GM18519 (cell line): ENCODE data around the gene ADGRE2.
A peak's percentile ranks its signal among the peaks of the same experiment; 100 is the strongest.

Experiments used
- ATAC-seq: cut with Tn5 transposase; IDR thresholded peaks from one replicate; pipeline ENCODE4 v1.9.1; 2021; ENCODE audit warnings: mild to moderate bottlenecking, moderate library complexity; ENCODE audit not compliant: unreplicated experiment, low FRiP score

ADGRE2 gene

GRCh38 chr19:14748601-14749000 lies 29.8 kb downstream of the ADGRE2 start:
- ATAC-seq, result no peak

DNA sequence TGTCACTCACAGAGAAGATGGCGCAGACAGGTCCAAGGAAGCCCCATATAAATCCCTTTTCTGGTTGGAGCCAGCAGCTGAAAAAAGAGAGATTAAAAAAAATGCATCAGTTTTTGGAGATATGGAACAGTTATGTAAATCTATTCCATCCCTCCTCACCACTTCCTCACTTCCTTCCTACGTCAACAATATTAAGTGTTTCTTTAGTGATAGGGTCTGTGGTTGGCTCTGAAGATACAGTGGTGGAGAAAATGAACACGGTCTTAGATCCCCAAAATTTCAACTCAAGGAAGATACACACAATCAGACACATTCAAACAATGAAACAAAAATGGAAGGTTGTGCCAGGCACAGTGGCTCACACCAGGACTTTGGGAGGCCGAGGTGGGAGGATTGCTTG lies 31.5 kb downstream of the ADGRE2 start:
- no peak for ATAC-seq

DNA sequence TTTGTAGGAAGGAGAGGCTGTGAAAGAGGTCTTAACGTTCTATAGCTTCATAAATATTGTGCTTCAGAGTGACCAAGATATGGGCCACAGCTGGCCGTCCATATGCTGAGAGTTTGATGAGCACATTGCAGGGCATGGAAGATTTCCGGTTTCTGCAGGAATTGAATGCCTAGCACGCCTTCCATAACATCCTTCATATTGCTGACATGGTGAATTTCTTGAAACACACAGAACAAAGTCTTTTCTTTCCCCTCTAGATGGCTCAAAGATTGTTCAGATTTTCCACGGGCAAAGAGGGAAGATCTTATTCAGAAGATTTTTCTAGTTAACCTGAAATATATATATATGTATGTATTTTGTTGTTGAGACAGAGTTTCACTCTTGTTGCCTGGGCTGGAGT lies 42.4 kb downstream of the ADGRE2 start:
- no peak for ATAC-seq

GRCh38 chr19:14733574-14733973 lies 44.8 kb downstream of the ADGRE2 start:
- no peak for ATAC-seq

DNA sequence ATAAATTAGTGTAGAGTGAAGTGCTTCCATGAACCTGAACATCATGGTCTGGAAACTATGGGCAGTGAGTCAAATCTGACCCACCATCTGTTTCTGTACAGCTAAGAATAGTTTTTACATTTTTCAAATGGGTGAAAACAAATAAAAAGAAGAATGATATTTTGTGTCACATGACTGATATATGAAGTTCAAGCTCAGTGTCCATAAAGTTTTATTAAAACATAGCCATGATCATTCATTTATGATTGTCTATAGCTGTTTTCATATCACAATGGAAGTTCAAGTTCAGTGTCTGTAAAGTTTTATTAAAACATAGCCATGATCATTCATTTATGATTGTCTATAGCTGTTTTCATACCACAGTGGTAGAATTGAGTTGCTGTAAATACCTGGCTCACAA lies 45.9 kb downstream of the ADGRE2 start:
- no peak for ATAC-seq

GRCh38 chr19:14731200-14731599 lies 47.2 kb downstream of the ADGRE2 start:
- ATAC-seq, result no peak

DNA sequence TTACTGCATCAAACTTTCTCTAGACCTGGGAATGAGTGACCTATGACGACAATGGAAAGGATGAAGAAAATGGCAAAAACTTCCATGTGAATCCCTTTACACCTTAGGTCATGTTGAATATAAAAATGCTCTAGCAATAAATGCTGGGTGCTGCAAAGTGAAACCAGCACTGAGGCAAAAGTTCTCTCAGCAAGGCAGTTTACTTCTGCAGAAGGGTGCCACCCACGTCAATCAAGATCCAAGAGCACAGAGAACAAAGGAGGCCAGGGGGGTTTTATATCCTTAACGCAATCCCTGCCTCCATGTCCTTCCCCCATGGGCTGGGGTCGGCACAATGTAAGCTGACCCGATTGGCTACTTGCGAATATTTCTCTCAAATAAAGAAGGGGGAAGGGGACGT lies 49.8 kb downstream of the ADGRE2 start:
- ATAC-seq, result no peak

GRCh38 chr19:14722127-14722526 lies 56.2 kb downstream of the ADGRE2 start:
- ATAC-seq, result no peak

DNA sequence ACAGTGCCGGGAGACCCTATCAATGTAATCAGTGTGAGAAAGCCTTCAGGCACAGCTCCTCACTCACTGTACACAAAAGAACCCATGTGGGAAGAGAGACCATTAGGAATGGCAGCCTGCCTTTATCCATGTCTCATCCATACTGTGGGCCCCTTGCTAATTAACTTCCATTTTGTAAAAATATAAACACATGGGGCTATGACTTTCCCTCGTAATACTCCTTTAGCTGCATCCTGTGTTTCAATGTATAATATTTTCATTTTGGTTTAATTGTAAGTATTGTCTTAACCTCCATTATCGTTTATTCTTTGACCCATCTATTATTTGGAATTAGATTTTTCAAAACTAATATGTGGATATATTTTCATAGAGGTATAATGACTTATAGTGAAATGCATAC lies 59.2 kb downstream of the ADGRE2 start:
- no peak for ATAC-seq

GRCh38 chr19:14718522-14719116 lies 59.7 kb downstream of the ADGRE2 start:
- no peak for ATAC-seq

- ATAC-seq, result no peak
Observed at GRCh38 chr19:14715841-14716240, 62.5 kb downstream of the ADGRE2 start.

DNA sequence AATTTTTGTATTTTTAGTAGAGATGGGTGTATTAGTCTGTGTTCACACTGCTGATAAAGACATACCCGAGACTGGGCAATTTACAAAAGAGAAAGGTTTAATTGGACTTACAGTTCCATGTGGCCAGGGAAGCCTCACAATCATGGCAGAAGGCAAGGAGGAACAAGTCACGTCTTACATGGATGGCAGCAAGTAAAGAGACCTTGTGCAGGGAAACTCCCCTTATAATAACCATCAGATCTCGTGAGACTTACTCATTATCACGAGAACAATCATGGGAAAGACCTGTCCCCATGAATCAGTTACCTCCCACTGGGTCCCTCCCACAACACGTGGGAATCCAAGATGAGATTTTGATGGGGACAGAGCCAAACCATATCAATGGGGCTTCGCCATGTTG lies 73.9 kb downstream of the ADGRE2 start:
- ATAC-seq, result no peak

DNA sequence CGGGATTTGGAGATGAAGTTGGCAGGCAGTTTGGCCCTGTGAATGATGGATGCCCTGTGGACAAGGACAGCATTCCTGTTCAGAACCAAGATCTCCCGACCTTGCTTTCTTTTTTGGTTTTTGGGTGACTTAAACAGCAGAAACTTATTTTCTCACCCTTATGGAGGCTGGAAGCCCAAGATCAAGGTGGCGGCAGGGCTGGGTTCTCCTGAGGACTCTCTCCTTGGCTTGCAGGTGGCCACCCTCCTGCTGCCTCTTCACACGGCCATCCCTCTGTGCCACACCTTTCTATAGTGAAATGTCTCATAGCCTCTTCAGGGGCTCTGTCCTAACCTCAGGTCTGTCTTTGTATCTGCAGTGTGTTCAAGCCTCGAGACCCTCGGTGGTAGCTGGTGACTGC lies 74.5 kb downstream of the ADGRE2 start:
- no peak for ATAC-seq

- no peak for ATAC-seq
Observed at GRCh38 chr19:14700711-14701375, 77.5 kb downstream of the ADGRE2 start.

DNA sequence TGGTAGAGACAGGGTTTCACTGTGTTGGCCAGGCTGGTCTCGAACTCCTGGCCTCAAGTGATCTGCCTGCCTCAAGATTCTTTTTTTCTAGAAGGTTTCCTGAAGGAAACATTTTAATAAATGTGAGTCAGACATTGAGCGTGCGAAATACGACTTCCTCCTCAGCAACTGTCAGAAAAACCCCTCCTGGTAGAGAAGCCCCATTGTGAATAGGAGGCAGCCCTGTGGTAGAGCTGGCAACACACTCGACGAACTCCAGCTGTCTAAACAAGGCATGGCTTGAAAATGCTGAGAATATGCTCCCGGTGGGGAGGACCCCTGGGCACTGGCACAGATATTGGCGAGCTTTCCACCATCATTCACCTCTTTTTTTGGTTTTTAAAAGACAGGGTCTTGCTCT lies 78.7 kb downstream of the ADGRE2 start:
- no peak for ATAC-seq

GRCh38 chr19:14695471-14695870 lies 82.9 kb downstream of the ADGRE2 start:
- no peak for ATAC-seq

DNA sequence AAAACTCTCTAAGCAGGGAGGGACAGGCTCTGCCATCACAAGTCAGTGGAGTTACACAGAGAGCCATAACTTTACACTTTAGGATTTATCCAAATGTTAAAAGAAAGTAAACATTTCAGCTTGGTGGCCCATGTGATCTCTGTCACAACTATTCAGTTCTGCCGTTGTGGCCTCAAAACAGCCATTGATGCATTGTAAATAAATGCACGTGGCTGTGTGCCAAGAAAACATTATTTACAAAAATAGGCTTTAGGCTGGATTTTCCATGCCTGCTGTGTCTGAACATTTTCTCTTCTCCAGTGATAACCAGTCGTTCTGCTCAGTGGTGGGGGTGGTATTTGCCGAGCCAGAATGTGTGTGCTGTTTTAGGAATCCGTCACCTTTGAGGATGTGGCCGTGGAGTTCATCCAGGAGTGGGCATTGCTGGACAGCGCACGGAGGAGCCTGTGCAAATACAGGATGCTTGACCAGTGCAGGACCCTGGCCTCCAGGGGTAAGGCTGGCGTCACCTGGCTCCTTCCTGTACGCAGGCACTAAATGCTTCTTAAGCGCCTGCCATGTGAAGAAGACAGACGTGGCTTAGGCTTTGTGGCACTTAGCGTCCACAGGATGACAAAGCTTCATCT lies 83.6 kb downstream of the ADGRE2 start:
- ATAC-seq, result no peak

GRCh38 chr19:14689598-14690503 lies 88.5 kb downstream of the ADGRE2 start, which contains the start of gene ZNF333:
Gene ZNF333 (plus strand): TSS chr19:14690048. CDS start chr19:14693492, 3,444 bp downstream.
- ATAC-seq, result peak; percentile 58

DNA sequence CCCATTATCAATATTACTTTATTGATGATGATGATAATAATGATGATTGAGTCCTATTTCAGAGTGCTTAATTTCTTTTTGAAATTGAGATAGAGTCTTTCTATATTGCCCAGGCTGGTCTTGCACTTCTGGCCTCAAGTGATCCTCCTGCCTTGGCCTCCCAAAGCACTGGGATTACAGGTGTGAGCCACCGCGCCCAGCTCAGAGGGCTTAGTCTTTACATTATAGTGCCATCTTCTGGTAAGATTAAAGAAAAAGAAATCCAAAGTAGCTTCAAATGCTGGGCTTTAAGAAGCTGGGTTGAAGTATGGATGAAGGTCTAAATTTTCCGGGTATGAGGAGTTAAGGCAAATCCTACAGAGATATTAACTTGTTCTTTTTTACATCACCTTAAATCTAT lies 91.9 kb downstream of the ADGRE2 start:
- ATAC-seq, result no peak

DNA sequence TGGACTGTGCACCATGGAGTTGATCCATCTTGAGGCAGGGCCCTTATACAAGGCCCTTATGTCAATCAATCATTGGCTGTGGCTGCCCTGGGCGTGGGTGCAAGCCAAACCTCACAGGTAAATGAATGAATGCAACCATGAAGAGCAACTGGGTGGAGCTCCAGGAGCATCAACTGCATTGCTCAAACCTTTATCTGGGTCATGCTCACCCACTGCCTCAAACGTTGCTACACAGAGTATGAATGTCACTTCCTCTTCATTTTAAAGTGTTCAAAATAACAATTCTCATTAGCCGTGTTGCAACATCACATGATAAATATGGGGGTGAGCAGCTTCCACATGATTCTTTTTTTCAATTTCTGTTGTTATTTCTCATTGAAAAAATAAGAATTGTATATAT lies 94.9 kb downstream of the ADGRE2 start:
- no peak for ATAC-seq
